ENCODE data around the gene PRKD2.

Gene PRKD2

GRCh38 chr19:46634045-46634655 is 82.8 kb downstream of the PRKD2 start (continued):
- no peak for TF ChIP-seq ZSCAN23 (tag by site-specific recombination; IDR thresholded peaks at IDR 0.05)
- no peak for TF ChIP-seq HIC1 (tag by site-specific recombination; IDR thresholded peaks at IDR 0.05)
- TF ChIP-seq ZNF529 (tag by site-specific recombination; IDR thresholded peaks at IDR 0.05; ENCODE audit: insufficient replicate concordance) = no peak
- TF ChIP-seq ZNF433 (tag by site-specific recombination; IDR thresholded peaks at IDR 0.05; ENCODE audit: low read depth) = no peak
- TF ChIP-seq ZBTB48 (tag by site-specific recombination; IDR thresholded peaks at IDR 0.05) = no peak
- TF ChIP-seq ZNF629 (tag by site-specific recombination; IDR thresholded peaks at IDR 0.05) = peak; percentile 57
- no peak for TF ChIP-seq ZNF555 (tag by site-specific recombination; conservative IDR thresholded peaks at IDR 0.05)
- TF ChIP-seq ZNF518A (tag by site-specific recombination; conservative IDR thresholded peaks at IDR 0.05; ENCODE audit: low read depth) = no peak
- TF ChIP-seq ZNF776 (tag by site-specific recombination; IDR thresholded peaks at IDR 0.05; ENCODE audit: borderline replicate concordance) = no peak
- TF ChIP-seq ZNF174 (tag by site-specific recombination; IDR thresholded peaks at IDR 0.05) = no peak
- no peak for TF ChIP-seq ZSCAN18 (tag by site-specific recombination; IDR thresholded peaks at IDR 0.05)
- TF ChIP-seq, protein P1, sequence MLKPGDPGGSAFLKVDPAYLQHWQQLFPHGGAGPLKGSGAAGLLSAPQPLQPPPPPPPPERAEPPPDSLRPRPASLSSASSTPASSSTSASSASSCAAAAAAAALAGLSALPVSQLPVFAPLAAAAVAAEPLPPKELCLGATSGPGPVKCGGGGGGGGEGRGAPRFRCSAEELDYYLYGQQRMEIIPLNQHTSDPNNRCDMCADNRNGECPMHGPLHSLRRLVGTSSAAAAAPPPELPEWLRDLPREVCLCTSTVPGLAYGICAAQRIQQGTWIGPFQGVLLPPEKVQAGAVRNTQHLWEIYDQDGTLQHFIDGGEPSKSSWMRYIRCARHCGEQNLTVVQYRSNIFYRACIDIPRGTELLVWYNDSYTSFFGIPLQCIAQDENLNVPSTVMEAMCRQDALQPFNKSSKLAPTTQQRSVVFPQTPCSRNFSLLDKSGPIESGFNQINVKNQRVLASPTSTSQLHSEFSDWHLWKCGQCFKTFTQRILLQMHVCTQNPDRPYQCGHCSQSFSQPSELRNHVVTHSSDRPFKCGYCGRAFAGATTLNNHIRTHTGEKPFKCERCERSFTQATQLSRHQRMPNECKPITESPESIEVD (tag by site-specific recombination; IDR thresholded peaks at IDR 0.05) = no peak
- no peak for TF ChIP-seq ZNF558 (tag by site-specific recombination; IDR thresholded peaks at IDR 0.05)
- TF ChIP-seq ZBTB20 (tag by site-specific recombination; IDR thresholded peaks at IDR 0.05) = peak; percentile 27; the same call in 1 of the 2 replicates
- no peak for TF ChIP-seq YY1 (tag by site-specific recombination; IDR thresholded peaks at IDR 0.05)
- peak; percentile 84 for TF ChIP-seq PRDM10 (tag by site-specific recombination; IDR thresholded peaks at IDR 0.05)
- TF ChIP-seq, protein P2, sequence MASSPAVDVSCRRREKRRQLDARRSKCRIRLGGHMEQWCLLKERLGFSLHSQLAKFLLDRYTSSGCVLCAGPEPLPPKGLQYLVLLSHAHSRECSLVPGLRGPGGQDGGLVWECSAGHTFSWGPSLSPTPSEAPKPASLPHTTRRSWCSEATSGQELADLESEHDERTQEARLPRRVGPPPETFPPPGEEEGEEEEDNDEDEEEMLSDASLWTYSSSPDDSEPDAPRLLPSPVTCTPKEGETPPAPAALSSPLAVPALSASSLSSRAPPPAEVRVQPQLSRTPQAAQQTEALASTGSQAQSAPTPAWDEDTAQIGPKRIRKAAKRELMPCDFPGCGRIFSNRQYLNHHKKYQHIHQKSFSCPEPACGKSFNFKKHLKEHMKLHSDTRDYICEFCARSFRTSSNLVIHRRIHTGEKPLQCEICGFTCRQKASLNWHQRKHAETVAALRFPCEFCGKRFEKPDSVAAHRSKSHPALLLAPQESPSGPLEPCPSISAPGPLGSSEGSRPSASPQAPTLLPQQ (tag by site-specific recombination; IDR thresholded peaks at IDR 0.05) = peak; percentile 15; the same call in 1 of the 2 replicates
- no peak for TF ChIP-seq ZNF324 (tag by site-specific recombination; IDR thresholded peaks at IDR 0.05)
- no peak for TF ChIP-seq ZFP69B (tag by site-specific recombination; IDR thresholded peaks at IDR 0.05)
- TF ChIP-seq HOXD13 (CRISPR knock-in tag; IDR thresholded peaks at IDR 0.05; ENCODE audit: borderline replicate concordance) = no peak
- TF ChIP-seq KLF1 (tag by site-specific recombination; IDR thresholded peaks at IDR 0.05) = peak; percentile 47
- TF ChIP-seq OSR2 (tag by site-specific recombination; IDR thresholded peaks at IDR 0.05) = 0 out of 2 replicates have a peak, but pooled peaks have one; percentile 6
- no peak for TF ChIP-seq ZIC2 (tag by site-specific recombination; IDR thresholded peaks at IDR 0.05)
- TF ChIP-seq ZNF221 (tag by site-specific recombination; IDR thresholded peaks at IDR 0.05; ENCODE audit: borderline replicate concordance) = no peak
